ENCODE results near the gene TNFSF13B.

Gene TNFSF13B

DNA sequence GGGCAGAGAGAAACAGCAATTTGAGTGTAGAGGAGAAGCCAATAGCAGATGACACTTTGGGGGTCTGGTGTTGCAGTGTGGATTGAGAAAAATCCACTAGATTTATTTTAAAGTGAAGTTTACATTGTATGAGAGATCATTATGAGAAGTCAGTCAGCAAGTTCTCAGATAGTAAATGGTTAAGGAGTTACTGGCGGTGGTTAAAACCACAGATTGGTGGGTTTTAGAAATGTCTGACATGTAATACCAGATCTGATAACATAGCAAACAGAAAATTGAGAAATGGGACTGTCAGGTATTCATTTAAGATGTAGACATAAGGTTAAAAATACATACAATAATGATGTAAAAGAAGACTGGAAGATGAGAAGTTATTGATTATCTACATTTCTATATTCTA, 44.1 kb upstream of the TNFSF13B start:
- no peak overlapping the region for H3K27ac ChIP-seq (ENCODE audit: low read length, poor library complexity, severe bottlenecking)
- no peak overlapping the region for H3K23ac ChIP-seq (ENCODE audit: low read length in 2 of 2)
- H2AFZ ChIP-seq (ENCODE audit: low read depth, low read length): no peak overlapping the region
- H2BK15ac ChIP-seq (ENCODE audit: low read depth, poor library complexity, severe bottlenecking): no peak overlapping the region
- peaks cover 2% of the 10 kb centered on the region for H3K4me1 ChIP-seq (ENCODE audit: control insufficient read depth, insufficient read depth, low read depth, low read length)
- no peak overlapping the region for H3K4me2 ChIP-seq (ENCODE audit: low read length, poor library complexity, severe bottlenecking)
- no peak overlapping the region for H2BK120ac ChIP-seq (ENCODE audit: low read depth, low read length)
- no peak overlapping the region for H3K9ac ChIP-seq (ENCODE audit: low read length)
- no peak overlapping the region for H2BK12ac ChIP-seq (ENCODE audit: low read length in 2 of 2)
- no peak overlapping the region for H4K8ac ChIP-seq (ENCODE audit: low read length)
- no peak overlapping the region for H3K4ac ChIP-seq (ENCODE audit: low read depth in 1 of 2, low read length in 2 of 2)
- peaks cover 0 to 15% of the 10 kb centered on the region in 2 experiments for H3K36me3 ChIP-seq (ENCODE audit: control insufficient read depth in 1 of 2, insufficient read depth in 2 of 2, low read depth in 1 of 2, low read length in 2 of 2)
- H3K14ac ChIP-seq (ENCODE audit: low read length in 2 of 2): no peak overlapping the region
- no peak for DNase-seq
- H3K9me3 ChIP-seq (ENCODE audit: control insufficient read depth, low read length): no peaks in the 10 kb centered on the region
- no peak overlapping the region for H3K4me3 ChIP-seq (ENCODE audit: insufficient read depth in 1 of 2, low read depth in 1 of 2, low read length in 2 of 2)
- no peak overlapping the region for H4K91ac ChIP-seq (ENCODE audit: low read length)
- H3K79me1 ChIP-seq (replicated peaks; ENCODE audit: low read length, poor library complexity, severe bottlenecking): peaks cover 12% of the 10 kb centered on the region
- no peaks in the 10 kb centered on the region for H3K27me3 ChIP-seq (ENCODE audit: control insufficient read depth in 1 of 2, insufficient read depth in 1 of 2, low read length in 2 of 2)
- H3K18ac ChIP-seq (ENCODE audit: low read depth in 1 of 2, low read length in 2 of 2): no peak overlapping the region
- no peak overlapping the region for H2AK5ac ChIP-seq (ENCODE audit: low read length, severe bottlenecking)
- WGBS: 93% methylated on average over 1 of the region's 1 CpG
- H2BK5ac ChIP-seq (ENCODE audit: low read depth, low read length, poor library complexity, severe bottlenecking): no peak overlapping the region

DNA sequence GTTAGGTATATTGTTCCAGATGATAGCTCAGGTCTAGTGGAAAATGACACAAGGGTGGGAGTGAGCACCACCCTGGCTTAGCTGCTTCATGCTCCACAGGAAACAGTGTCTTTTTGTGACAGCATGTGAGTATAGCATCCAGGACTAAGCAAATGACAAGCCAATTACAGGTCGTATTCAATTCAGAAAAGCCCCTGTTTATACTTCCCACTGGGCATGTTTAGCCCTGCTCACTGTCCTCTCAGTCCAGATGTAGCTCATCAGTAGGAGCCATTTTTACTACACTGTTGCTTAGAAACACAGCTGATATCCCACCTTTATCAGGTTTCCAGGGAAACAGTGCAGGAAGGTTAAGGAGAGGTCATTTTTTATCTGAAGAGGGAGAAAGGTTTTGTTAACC, 43.3 kb upstream of the TNFSF13B start:
- H3K9me3 ChIP-seq (ENCODE audit: control insufficient read depth, low read length): no peaks in the 10 kb centered on the region
- peaks cover 12% of the 10 kb centered on the region for H3K79me1 ChIP-seq (replicated peaks; ENCODE audit: low read length, poor library complexity, severe bottlenecking)
- DNase-seq: no peak
- H2BK120ac ChIP-seq (ENCODE audit: low read depth, low read length): no peak overlapping the region
- H3K14ac ChIP-seq (ENCODE audit: low read length in 2 of 2): no peak overlapping the region
- 50% methylated on average over 1 of the region's 1 CpG for WGBS
- H4K91ac ChIP-seq (ENCODE audit: low read length): peak overlapping the region; percentile 15
- H2BK15ac ChIP-seq (ENCODE audit: low read depth, poor library complexity, severe bottlenecking): no peak overlapping the region
- H2AFZ ChIP-seq (ENCODE audit: low read depth, low read length): no peak overlapping the region
- H2BK12ac ChIP-seq (ENCODE audit: low read length in 2 of 2): no peak overlapping the region
- H2AK5ac ChIP-seq (ENCODE audit: low read length, severe bottlenecking): no peak overlapping the region
- H3K4me1 ChIP-seq (ENCODE audit: control insufficient read depth, insufficient read depth, low read depth, low read length): peaks cover 2% of the 10 kb centered on the region
- H2BK5ac ChIP-seq (ENCODE audit: low read depth, low read length, poor library complexity, severe bottlenecking): no peak overlapping the region
- no peak overlapping the region for H3K4me2 ChIP-seq (ENCODE audit: low read length, poor library complexity, severe bottlenecking)
- no peak overlapping the region for H3K27ac ChIP-seq (ENCODE audit: low read length, poor library complexity, severe bottlenecking)
- H3K23ac ChIP-seq (ENCODE audit: low read length in 2 of 2): no peak overlapping the region
- peaks cover 0 to 19% of the 10 kb centered on the region in 2 experiments for H3K36me3 ChIP-seq (ENCODE audit: control insufficient read depth in 1 of 2, insufficient read depth in 2 of 2, low read depth in 1 of 2, low read length in 2 of 2)
- no peaks in the 10 kb centered on the region for H3K27me3 ChIP-seq (ENCODE audit: control insufficient read depth in 1 of 2, insufficient read depth in 1 of 2, low read length in 2 of 2)
- H3K4me3 ChIP-seq (ENCODE audit: insufficient read depth in 1 of 2, low read depth in 1 of 2, low read length in 2 of 2): no peak overlapping the region
- H4K8ac ChIP-seq (ENCODE audit: low read length): no peak overlapping the region
- H3K9ac ChIP-seq (ENCODE audit: low read length): no peak overlapping the region
- no peak overlapping the region for H3K18ac ChIP-seq (ENCODE audit: low read depth in 1 of 2, low read length in 2 of 2)
- no peak overlapping the region for H3K4ac ChIP-seq (ENCODE audit: low read depth in 1 of 2, low read length in 2 of 2)

DNA sequence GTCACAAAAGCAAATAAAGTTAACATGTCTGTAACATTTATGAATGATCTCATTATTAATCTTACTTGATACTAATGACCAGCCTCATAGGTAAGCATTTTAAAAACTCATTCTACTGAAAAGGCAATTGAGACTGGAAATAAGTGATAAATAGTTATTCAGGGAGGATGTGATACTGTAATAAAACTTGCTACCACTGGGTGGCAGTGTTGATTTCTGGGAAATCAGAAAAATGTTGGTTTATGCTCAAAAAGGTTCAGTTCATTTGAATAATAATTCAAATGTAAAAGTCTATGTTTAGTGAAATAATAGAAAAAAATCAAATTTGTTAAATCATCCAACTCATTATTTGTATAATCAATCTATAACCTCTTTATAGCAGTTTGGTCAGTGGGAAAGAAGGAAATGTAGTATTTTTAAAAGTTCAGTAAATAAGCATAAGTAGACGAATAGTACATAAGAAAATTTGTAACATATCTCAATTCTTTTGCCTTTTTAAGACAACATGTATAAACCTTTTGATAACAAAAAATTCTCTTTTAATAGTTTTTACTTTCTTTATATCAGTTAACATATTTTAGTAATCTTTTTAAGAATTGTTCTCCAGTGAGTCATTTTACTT, 41.8 kb upstream of the TNFSF13B start:
- Histone ChIP-seq H4K8ac (ENCODE audit: low read length) (no peak overlapping the region), H3K4me3 (ENCODE audit: insufficient read depth in 1 of 2, low read depth in 1 of 2, low read length in 2 of 2) (no peak overlapping the region), H2BK15ac (ENCODE audit: low read depth, poor library complexity, severe bottlenecking) (no peak overlapping the region), H3K9me3 (ENCODE audit: control insufficient read depth, low read length) (no peaks in the 10 kb centered on the region), H3K27ac (ENCODE audit: low read length, poor library complexity, severe bottlenecking) (no peak overlapping the region), H2BK12ac (ENCODE audit: low read length in 2 of 2) (no peak overlapping the region), H2AK5ac (ENCODE audit: low read length, severe bottlenecking) (no peak overlapping the region), H3K4me2 (ENCODE audit: low read length, poor library complexity, severe bottlenecking) (no peak overlapping the region), H3K36me3 (ENCODE audit: control insufficient read depth in 1 of 2, insufficient read depth in 2 of 2, low read depth in 1 of 2, low read length in 2 of 2) (peaks cover 0 to 19% of the 10 kb centered on the region in 2 experiments), H3K4ac (ENCODE audit: low read depth in 1 of 2, low read length in 2 of 2) (no peak overlapping the region), H3K23ac (ENCODE audit: low read length in 2 of 2) (no peak overlapping the region), H2AFZ (ENCODE audit: low read depth, low read length) (no peak overlapping the region), H3K27me3 (ENCODE audit: control insufficient read depth in 1 of 2, insufficient read depth in 1 of 2, low read length in 2 of 2) (no peaks in the 10 kb centered on the region), H2BK120ac (ENCODE audit: low read depth, low read length) (no peak overlapping the region), H3K18ac (ENCODE audit: low read depth in 1 of 2, low read length in 2 of 2) (no peak overlapping the region), H3K4me1 (ENCODE audit: control insufficient read depth, insufficient read depth, low read depth, low read length) (peaks cover 2% of the 10 kb centered on the region), H3K9ac (ENCODE audit: low read length) (peak overlapping the region; percentile 66), H3K14ac (ENCODE audit: low read length in 2 of 2) (no peak overlapping the region), H4K91ac (ENCODE audit: low read length) (no peak overlapping the region), H2BK5ac (ENCODE audit: low read depth, low read length, poor library complexity, severe bottlenecking) (no peak overlapping the region), H3K79me1 (replicated peaks; ENCODE audit: low read length, poor library complexity, severe bottlenecking) (peaks cover 12% of the 10 kb centered on the region)
- no CpG with 5 or more reads among the region's 1 CpG for WGBS
- peak; percentile 46 for DNase-seq

DNA sequence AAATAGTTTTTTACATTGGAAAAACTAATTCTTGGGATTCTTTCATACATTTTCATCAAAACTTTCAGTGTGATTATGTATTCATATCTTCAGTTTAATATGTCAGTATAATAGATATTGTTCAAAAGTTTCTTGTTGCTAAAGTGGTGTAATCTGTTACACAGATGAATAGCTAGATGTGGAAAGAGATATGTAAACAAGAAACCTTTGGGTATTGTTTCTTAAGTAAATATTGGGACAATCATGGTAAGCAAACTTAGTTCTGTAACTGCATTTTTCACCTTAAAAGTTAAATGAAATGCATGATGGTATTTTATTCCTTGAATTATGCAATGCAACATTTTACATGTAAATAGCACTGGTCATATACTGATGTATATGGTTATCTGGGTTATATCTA, 39.1 kb upstream of the TNFSF13B start:
- Histone ChIP-seq H3K9ac (ENCODE audit: low read length) (no peak overlapping the region), H2BK5ac (ENCODE audit: low read depth, low read length, poor library complexity, severe bottlenecking) (no peak overlapping the region), H3K9me3 (ENCODE audit: control insufficient read depth, low read length) (no peaks in the 10 kb centered on the region), H3K27ac (ENCODE audit: low read length, poor library complexity, severe bottlenecking) (no peak overlapping the region), H3K4me2 (ENCODE audit: low read length, poor library complexity, severe bottlenecking) (no peak overlapping the region), H2BK120ac (ENCODE audit: low read depth, low read length) (no peak overlapping the region), H4K91ac (ENCODE audit: low read length) (no peak overlapping the region), H2BK12ac (ENCODE audit: low read length in 2 of 2) (no peak overlapping the region), H2AK5ac (ENCODE audit: low read length, severe bottlenecking) (no peak overlapping the region), H3K27me3 (ENCODE audit: control insufficient read depth in 1 of 2, insufficient read depth in 1 of 2, low read length in 2 of 2) (no peaks in the 10 kb centered on the region), H3K14ac (ENCODE audit: low read length in 2 of 2) (no peak overlapping the region), H3K36me3 (ENCODE audit: control insufficient read depth in 1 of 2, insufficient read depth in 2 of 2, low read depth in 1 of 2, low read length in 2 of 2) (peaks cover 0 to 19% of the 10 kb centered on the region in 2 experiments), H2BK15ac (ENCODE audit: low read depth, poor library complexity, severe bottlenecking) (no peak overlapping the region), H3K79me1 (replicated peaks; ENCODE audit: low read length, poor library complexity, severe bottlenecking) (peaks cover 12% of the 10 kb centered on the region), H3K4me1 (ENCODE audit: control insufficient read depth, insufficient read depth, low read depth, low read length) (peaks cover 2% of the 10 kb centered on the region), H3K23ac (ENCODE audit: low read length in 2 of 2) (no peak overlapping the region), H3K4me3 (ENCODE audit: insufficient read depth in 1 of 2, low read depth in 1 of 2, low read length in 2 of 2) (no peak overlapping the region), H3K4ac (ENCODE audit: low read depth in 1 of 2, low read length in 2 of 2) (no peak overlapping the region), H4K8ac (ENCODE audit: low read length) (no peak overlapping the region), H3K18ac (ENCODE audit: low read depth in 1 of 2, low read length in 2 of 2) (no peak overlapping the region), H2AFZ (ENCODE audit: low read depth, low read length) (no peak overlapping the region)
- DNase-seq: no peak

All from mesenchymal stem cell (in vitro differentiated cells and primary cell).